Midbrain (tissue), 1 donor: ENCODE results near the gene HPSE2.

ENCODE experiments used
- DNase-seq: peaks from one replicate; lab custom pipeline; 2025; lab: John Stamatoyannopoulos, UW

Gene HPSE2

GRCh38 chr10:98676895-98677294 is 558.8 kb downstream of the HPSE2 start:
- no peak for DNase-seq

- no peak for DNase-seq
These were observed 559.8 kb downstream of the HPSE2 start for GRCh38 chr10:98675902-98676301.

GRCh38 chr10:98673171-98673782 is 562.4 kb downstream of the HPSE2 start:
- DNase-seq = no peak

GRCh38 chr10:98667081-98667480 is 568.6 kb downstream of the HPSE2 start:
- no peak for DNase-seq

- DNase-seq = no peak
These were observed 569.4 kb downstream of the HPSE2 start for GRCh38 chr10:98666276-98666675.

- DNase-seq = no peak
These were observed 571.2 kb downstream of the HPSE2 start for GRCh38 chr10:98664329-98665042.

- no peak for DNase-seq
These were observed 575.7 kb downstream of the HPSE2 start for GRCh38 chr10:98659951-98660350.

GRCh38 chr10:98655492-98655891 is 580.2 kb downstream of the HPSE2 start:
- no peak for DNase-seq

GRCh38 chr10:98649170-98649569 is 586.5 kb downstream of the HPSE2 start:
- no peak for DNase-seq

- no peak for DNase-seq
These were observed 588.4 kb downstream of the HPSE2 start for GRCh38 chr10:98646998-98647917.

- no peak for DNase-seq
These were observed 591.2 kb downstream of the HPSE2 start for GRCh38 chr10:98644466-98644865.

- DNase-seq = no peak
These were observed 593.4 kb downstream of the HPSE2 start for GRCh38 chr10:98642281-98642680.

GRCh38 chr10:98638920-98639319 is 596.7 kb downstream of the HPSE2 start:
- DNase-seq = no peak

GRCh38 chr10:98636921-98637329 is 598.7 kb downstream of the HPSE2 start:
- DNase-seq = no peak

- no peak for DNase-seq
These were observed 603.0 kb downstream of the HPSE2 start for GRCh38 chr10:98632456-98633150.

- DNase-seq = no peak
These were observed 607.4 kb downstream of the HPSE2 start for GRCh38 chr10:98628206-98628605.

GRCh38 chr10:98627711-98628110 is 607.9 kb downstream of the HPSE2 start:
- no peak for DNase-seq

- no peak for DNase-seq
These were observed 610.7 kb downstream of the HPSE2 start for GRCh38 chr10:98624963-98625362.

GRCh38 chr10:98623176-98623575 is 612.5 kb downstream of the HPSE2 start:
- DNase-seq = no peak

GRCh38 chr10:98621630-98622029 is 614.0 kb downstream of the HPSE2 start:
- no peak for DNase-seq

GRCh38 chr10:98620503-98620902 is 615.1 kb downstream of the HPSE2 start:
- no peak for DNase-seq

GRCh38 chr10:98619446-98619845 is 616.2 kb downstream of the HPSE2 start:
- DNase-seq = no peak
